Head of caudate nucleus (tissue), 42 donors: ENCODE measurements around the gene CSTF3.
"Not testable (repeated sequence)": the region's sequence is repeated elsewhere in the genome, so short reads cannot be mapped to it uniquely, and the experiment has no call there.

Source experiments
- DNase-seq, 42 donors: peaks; one replicate each; pipeline versions ENCODE4 v3.0.0 to v3.0.0-alpha.2; 2020 to 2021; ENCODE audit warnings: mixed read lengths in 7 of 42
- intact Hi-C: fragments of 100-400 bp; cut with DNase I; formaldehyde crosslinking; loops from one replicate; pipeline ENCODE4 v1.15.0; 2022

Gene CSTF3

DNA sequence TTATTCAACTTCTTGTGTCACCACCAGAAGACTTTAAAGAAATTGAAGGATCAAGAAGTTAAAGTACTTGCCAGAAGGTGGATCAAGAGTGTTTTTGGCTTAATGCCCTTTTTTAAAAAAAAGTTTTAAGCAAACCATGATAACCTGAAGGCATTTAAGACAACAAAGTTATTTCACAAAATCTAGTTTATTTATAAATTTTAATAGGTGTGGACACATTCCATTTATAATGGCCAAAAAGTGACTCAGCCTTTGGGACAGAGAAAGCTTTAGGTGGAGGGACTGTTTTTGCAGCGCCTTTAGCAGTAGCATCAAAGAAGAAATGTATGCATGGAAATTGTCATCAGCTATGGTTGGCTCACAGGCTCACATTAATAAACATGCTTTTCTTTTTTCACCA lies 104.0 kb downstream of the CSTF3 start:
- no peak for DNase-seq
- intact Hi-C loops, result no loop called here

DNA sequence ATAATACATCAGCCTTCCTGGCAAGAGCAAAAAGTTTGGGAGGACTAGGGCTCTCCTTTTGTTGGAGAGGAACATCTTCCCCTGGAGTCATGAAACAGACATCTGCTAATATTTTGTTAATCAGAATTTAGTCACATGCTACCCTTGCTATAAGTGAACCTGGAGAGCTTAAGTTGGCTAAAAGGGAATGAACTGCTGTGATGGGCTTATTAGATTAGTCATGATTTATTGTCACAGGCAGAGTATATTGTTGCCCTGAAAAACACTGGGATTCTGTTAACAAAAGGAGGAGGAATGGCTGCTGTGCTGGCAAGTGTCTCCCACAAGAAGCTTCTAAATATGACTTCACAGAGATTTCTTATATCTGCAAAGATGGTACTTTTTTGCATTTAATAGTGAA lies 105.9 kb downstream of the CSTF3 start:
- DNase-seq, result no peak
- intact Hi-C loops, result no loop called here

DNA sequence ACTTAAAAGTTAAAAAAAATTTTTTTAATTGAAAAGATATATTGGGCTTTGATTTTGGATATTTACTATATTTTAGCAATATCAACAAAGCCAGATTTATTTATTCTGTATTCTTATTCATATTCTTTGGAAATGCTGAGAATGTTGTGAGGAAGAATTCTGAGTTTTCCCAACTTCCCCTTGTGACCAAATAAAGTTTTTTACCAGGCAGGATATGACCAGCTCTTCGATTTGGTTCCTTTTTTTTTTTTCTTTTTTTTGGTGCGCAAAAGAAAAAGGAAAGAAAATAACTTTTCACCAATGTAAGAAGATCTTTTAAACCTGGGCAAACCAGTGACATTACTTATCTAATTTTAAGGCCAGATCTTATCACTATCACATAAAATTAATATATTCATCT lies 109.0 kb downstream of the CSTF3 start:
- intact Hi-C loops, result no loop called here
- DNase-seq, result no peak

DNA sequence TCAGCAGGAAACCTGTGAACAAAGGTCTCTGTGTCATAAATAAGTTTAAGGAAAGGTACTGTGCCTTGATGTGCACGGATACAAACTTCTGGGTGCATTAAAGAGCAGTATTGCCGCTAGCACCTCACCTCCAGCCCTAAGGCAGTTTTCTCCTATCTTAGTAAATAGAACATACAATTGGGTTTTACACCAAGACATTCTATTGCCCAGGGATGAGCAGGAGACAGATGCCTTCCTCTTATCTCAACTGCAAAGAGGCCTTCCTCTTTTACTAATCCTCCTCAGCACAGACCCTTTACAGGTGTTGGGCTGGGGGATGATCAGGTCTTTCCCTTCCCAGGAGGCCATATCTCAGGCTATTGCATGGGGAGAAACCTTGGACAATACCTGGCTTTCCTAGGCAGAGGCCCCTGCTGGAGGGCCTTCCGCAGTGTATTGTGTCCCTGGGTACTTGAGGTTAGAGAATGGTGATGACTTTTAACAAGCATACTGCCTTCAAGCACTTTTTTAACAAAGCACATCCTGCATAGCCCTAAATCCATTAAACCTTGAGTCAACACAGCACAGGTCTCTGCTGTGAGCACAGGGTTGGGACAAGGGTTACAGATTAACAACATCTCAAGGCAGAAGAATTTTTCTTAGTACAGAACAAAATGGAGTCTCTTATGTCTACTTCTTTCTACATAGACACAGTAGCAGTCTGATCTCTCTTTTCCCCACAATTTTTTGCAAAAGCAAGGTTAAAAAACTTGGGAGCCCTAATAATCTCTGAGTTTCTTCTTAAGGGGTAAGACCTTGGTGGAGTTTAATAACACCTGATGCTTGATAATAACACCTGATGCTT lies 111.5 kb downstream of the CSTF3 start:
- intact Hi-C loops, result loop anchor here (10.0 kb wide), 1 partner anchor 155 kb away; the partner anchor contains the start of gene QSER1

DNA sequence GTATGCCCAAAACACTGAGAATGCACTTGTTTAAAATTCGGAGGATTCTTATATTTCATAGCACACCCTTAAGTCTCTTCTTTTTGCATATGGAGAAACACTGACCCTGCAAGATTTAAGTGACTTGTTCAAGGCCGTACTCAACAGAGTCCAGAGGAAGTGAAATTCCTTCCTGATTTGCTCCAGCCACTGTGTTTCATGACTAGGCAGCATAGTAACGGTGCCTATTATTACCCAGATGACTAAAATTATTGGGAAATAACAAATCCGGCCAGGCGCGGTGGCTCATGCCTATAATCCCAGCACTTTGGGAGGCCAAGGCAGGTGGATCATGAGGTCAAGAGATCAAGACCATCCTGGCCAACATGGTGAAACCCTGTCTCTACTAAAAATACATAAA lies 112.6 kb downstream of the CSTF3 start:
- intact Hi-C loops, result loop anchor here (10.0 kb wide), 1 partner anchor 154 kb away; the partner anchor contains the start of gene QSER1
- not testable (repeated sequence) for DNase-seq

More for the DNA sequence above, 111.5 kb downstream of the CSTF3 start:
- not testable (repeated sequence) for DNase-seq

DNA sequence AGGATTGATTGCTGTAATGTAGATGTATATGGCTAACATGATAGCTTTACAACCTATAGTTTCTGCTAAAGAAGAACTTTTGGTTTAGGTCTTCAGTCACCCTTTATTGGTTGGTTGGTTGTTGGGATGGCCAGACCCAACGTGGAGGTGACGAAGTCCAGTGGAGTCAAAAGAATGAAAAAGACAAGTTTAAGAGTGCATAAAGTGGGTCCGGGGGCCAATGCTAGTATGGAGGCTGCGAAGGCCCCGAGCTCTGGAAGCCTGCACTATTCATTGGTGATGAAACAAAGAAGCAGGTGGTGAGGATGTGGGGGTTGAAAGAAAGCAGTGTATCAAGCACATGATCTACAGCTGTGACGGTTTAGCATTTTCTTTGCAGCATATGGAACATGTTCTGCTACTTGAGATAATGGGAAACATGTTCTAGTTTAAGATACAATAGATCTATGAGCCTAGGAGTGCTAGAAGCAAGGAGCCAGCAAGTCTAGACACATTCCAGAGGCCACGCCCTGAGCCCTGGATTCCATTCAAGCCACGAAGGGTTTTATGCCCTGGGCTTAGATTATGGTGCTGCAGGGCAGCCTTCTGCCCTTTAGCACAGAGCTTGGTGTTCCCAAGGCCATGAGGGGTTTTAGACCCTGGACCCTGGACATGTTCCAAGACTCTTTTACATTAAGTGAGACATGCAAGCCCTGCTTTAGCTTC lies 115.6 kb downstream of the CSTF3 start:
- intact Hi-C loops, result loop anchor here (10.0 kb wide), 1 partner anchor 151 kb away; the partner anchor contains the start of gene QSER1
- no peak for DNase-seq

DNA sequence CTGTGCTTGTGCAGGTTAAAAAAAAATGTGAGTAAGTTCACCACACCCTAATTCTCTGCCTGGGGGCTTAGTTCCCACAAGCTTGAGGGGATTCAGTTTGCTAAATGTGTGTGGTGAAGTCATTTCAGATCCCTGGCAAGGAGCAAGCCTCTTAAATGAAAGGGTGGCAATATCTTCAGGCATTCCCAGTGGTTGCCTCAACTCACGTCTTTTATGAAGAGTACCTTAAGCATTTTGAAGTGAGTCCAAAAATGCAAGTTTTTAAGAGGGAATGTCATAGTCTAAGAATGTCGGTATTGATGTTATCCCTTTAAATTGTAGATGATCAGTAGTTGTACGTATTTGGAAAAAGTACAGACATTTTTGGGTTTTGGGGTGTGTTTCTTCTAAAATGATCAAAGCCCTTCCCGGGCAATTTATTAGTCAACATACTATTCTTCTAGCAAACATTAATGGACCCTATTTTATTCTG lies 117.0 kb downstream of the CSTF3 start:
- no peak for DNase-seq
- intact Hi-C loops, result loop anchor here (10.0 kb wide), 1 partner anchor 150 kb away; the partner anchor contains the start of gene QSER1

DNA sequence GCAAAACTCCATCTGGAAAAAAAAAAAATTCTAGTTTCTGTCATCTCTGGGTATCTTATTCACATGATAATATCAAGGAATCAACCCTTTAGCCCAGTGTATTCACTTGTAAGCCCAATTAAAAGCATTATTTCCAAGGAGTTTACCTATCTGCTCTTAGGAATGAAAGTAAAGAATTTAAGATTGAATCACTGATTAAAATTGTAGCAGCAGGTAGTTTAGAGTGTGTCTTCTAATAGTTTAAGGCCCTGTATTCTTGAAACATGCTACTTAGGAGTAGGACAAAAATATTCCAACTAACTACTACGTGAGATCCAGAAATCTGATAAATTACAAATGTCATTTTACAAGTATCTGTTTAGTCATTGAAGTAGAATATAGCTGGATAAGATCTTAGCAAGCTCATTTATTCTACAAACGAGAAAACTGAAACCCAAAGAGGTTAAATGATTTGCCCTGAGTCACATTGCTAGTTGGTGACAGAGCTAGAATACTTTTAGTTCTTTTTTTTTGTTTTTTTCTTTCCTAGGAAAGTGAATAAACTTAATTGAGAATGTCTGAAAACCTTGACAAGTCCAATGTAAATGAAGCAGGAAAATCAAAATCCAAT lies 118.0 kb downstream of the CSTF3 start:
- DNase-seq, result no peak
- intact Hi-C loops, result loop anchor here (10.0 kb wide), 1 partner anchor 149 kb away; the partner anchor contains the start of gene QSER1

DNA sequence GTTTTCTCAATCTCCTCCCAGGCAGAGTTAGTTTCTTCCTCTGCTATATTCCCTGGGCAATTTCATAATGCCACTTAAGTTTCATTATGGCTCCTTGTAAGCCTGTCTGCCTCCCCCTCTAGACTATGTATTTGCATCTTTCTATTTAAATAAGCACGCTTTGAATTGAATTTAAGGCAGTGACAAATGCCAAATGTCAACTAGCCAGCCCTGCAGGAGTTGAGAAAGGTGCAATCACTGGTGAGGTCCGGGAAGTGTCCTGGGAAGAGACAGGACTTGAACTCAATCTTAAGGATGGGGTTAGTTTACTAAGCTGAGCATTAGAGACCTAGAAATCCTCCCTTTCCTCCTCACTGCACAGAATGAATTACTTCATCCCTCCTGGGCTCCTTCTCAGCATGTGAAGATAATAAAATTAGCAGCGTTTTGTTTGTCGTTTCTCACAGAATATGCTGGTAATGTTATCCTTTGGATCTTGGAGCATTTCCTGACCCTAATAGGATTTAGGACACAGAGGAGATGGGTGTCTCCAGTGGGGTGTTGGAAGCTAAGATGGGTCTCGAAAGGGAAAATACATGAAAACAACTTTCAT lies 120.3 kb downstream of the CSTF3 start:
- intact Hi-C loops, result loop anchor here (10.0 kb wide), 1 partner anchor 146 kb away; the partner anchor contains the start of gene QSER1
- DNase-seq, result no peak

DNA sequence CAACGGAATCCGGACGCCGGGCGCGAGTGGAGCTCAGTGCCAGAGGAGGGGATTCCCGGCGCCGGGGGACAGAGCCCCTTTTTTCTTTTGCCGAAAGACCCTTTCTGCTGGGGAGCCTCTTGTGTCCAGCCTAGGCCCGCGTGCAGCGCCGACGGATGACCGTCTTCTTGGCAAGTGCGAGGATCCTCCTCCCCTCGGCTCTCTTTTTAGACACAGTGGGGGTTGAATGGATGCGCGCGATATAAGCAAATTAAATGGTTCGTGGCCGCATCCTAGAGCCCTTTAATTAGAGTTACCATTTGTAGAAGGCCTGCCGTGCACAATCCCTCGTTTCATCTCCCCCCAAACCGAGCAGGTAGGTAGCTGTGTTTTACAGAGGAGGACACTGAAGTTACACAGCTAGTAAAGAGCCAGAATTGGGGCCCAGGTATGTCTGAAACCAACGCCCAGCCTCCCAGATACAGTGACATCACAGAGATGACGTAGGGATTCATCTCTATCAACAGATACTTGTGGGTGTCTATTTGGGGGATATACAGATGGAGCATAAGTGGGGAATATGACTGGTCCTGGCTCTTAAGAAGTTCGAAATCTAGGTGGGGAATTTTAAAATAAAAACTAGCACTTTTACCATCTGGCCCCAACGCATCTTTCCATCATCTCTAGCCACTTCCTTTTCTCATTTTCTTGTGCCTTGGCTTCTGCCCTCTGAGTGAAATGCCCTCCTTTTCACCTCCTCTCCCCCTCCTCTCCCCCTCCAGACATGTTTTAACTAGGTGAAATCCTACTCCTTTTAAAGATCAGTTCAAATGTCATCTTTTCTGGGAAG lies 121.0 kb downstream of the CSTF3 start:
- intact Hi-C loops, result loop anchor here (10.0 kb wide), 1 partner anchor 145 kb away; the partner anchor contains the start of gene QSER1
- DNase-seq, result peak in 19 of 42 donors; percentile 8 to 64 (median 31)

DNA sequence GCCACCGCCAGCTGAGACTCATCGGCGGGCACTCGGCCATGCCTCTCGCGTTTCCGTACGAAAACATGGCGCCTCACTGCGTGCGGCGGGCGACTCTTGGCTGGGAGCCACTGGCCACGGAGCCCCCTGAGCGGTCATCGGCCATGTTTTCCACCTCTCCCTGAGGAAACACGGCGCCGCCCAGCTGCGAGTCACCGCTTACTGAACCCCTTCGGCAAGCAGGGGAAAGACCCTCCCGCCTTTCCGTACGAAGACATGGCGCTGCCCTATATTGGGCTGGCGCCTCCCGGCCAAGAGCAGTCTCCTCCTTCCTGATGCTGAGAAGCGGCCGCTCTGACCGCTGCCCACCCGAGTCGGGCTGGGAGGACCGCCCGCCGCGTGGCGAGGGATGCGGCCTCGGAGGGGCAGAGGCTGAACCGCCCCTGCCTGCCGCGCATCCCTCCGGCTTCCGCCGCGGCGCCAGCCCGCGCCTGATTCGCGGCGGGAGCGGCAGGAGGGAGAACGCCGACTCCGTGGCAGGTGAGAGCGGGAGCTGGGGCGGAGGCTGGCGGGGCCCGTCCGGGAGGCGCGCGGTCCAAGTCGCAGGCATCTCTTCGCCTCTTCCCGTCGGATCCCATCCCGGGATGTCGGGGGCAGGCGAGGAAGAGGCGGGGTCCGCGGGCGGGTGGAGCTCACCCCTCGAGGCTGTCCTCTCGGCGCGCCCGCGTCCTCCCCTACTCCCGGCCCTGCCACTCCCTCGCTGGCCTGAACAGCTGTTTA lies 121.8 kb downstream of the CSTF3 start, which contains the start of gene TCP11L1:
TSS of gene TCP11L1 (plus strand) at position 299 of the 759 bp plus-strand sequence. CDS start 4,202 bp downstream, outside the sequence.
- intact Hi-C loops, result loop anchor here (2.0 to 10.0 kb wide), 3 partner anchors 23 to 145 kb away; partner anchors contain the start of gene QSER1
- DNase-seq, result peak; percentile 70 to 97 (median 94)

DNA sequence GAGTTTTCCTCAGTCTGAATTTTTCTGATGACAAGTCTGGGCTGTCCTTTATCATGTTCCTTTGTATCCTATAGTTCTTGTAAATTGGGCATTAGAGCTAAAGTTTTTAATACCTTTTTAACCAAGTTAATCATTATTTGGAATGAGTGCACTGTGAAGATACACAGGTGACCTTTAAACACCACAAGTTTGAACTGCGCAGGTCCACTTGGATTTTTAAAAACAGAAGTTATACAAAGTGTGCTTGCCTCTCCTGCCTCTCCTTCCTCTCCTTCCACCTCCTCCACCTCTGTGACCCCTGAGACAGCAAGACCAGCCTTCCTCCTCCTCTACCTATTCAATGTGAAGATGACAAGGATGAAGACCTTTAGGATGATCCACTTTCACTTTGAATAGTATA lies 126.3 kb downstream of the CSTF3 start:
- DNase-seq, result no peak
- intact Hi-C loops, result loop anchor here (10.0 kb wide), 1 partner anchor 120 kb away; no protein-coding TSS in a partner anchor
